OCI-LY7 (cell line): ENCODE results near the gene PLXDC1.

Experiments used
- EZH2phosphoT487 ChIP-seq: fragments of 200-600 bp; sonication (generic); IDR thresholded peaks from 2 replicates; pipeline ENCODE4 v1.6.1; 2018; ENCODE audit warnings: low read depth, borderline replicate concordance, mild to moderate bottlenecking, mixed run types, antibody characterized with exemption, low read length, moderate library complexity, mixed read lengths
- TF ChIP-seq, protein P1 (sequence below): fragments of 200-600 bp; sonication (generic); conservative IDR thresholded peaks from 2 replicates; pipeline ENCODE4 v1.5.1; 2014; ENCODE audit warnings: mild to moderate bottlenecking, antibody characterized with exemption, low read length, moderate library complexity, mixed read lengths

DNA sequence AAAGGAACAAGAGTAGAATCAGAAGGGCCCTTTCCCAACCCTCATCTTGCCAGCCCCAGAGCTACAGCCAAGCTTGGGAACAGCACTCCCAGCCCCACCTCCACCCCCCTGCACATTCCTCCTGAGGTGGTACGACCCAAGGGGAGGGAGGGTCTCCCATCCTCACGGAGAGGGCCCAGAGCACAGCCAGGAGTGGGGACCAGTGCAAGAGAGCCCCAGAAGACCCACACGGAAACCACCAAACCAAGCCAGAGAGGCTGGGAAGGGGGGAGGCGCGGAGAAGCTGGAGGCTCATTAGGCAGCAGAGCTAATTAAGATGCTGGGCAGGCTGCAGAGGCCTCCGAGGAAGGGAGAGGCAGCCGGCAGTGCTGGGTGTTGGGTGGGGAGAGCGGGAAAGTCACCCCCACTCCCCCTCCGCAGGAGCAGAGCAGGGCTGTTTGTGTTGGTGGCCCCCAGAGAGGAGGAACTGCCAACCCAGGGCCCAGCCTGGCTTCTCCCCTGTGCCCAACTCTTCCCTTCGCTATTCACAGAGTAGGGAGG is 43.6 kb upstream of the PLXDC1 start:
- TF ChIP-seq, protein P1, sequence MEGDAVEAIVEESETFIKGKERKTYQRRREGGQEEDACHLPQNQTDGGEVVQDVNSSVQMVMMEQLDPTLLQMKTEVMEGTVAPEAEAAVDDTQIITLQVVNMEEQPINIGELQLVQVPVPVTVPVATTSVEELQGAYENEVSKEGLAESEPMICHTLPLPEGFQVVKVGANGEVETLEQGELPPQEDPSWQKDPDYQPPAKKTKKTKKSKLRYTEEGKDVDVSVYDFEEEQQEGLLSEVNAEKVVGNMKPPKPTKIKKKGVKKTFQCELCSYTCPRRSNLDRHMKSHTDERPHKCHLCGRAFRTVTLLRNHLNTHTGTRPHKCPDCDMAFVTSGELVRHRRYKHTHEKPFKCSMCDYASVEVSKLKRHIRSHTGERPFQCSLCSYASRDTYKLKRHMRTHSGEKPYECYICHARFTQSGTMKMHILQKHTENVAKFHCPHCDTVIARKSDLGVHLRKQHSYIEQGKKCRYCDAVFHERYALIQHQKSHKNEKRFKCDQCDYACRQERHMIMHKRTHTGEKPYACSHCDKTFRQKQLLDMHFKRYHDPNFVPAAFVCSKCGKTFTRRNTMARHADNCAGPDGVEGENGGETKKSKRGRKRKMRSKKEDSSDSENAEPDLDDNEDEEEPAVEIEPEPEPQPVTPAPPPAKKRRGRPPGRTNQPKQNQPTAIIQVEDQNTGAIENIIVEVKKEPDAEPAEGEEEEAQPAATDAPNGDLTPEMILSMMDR, result no peak
- TF ChIP-seq EZH2phosphoT487, result no peak
